Activated CD8-positive, alpha-beta memory T cell treated with anti-CD3 and anti-CD28 coated beads for 36 hours (primary cell): ENCODE results near the gene MLLT3. TPM values are rescaled to one million over a fixed set of nuclear protein-coding genes. Genes with fewer than 3 reads are reported as not detected.

Source experiments
- CTCF ChIA-PET: fragments of 350-600 bp; sonication (Branson Sonifier 250); formaldehyde crosslinking; loops from one replicate; lab custom pipeline; 2021; ENCODE audit warnings: antibody characterized with exemption; lab: Charles Lee
- POLR2A ChIA-PET: fragments of 350-600 bp; sonication (Branson Sonifier 250); formaldehyde crosslinking; loops from one replicate; lab custom pipeline; 2021; ENCODE audit warnings: antibody characterized with exemption; lab: Charles Lee
- total RNA-seq, 2 experiments: library from RNA; stranded (reverse); gene quantifications; one replicate each; pipeline ENCODE4 v1.2.3, GENCODE V29; 2021

Gene MLLT3
- total RNA-seq, 2 experiments from 2014 or later = 41.5 to 41.8 TPM

DNA sequence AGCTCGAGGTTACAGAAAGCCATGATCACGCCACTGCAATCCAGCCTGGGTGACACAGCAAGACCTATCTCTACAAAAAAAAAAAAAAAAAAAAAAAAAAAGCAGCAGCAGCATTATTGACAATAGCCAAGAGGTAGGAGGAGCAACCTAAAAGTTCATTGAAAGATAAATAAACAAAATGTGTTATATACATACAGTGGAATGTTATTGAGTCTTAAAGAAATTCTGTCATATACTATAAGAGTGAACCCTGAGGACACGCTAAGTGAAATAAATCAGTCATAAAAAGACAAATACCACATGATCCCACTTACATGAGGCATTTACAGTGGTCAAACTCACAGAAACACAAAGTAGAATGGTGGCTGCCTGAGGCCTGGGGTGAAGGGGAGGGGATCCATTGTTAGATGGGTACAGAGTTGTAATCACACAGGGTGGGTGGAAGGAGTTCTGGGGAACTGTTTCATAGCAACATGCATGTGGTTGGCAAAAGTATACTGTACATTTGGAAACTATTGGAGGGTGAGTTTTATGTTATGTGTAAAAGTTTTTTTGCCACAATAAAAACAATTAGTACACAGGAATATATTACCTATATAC is 77.2 kb downstream of the MLLT3 start:
- CTCF ChIA-PET = interaction anchor here (1.1 kb wide), 1 partner anchor 21 kb away, joined by 6 read pairs; no protein-coding TSS in a partner anchor
- POLR2A ChIA-PET = no interaction called here

GRCh38 chr9:20540169-20540863 is 82.0 kb downstream of the MLLT3 start:
- ChIA-PET CTCF (no interaction called here), POLR2A (no interaction called here)

- ChIA-PET POLR2A (no interaction called here), CTCF (no interaction called here)
Observed at GRCh38 chr9:20538956-20539355, 83.3 kb downstream of the MLLT3 start.

DNA sequence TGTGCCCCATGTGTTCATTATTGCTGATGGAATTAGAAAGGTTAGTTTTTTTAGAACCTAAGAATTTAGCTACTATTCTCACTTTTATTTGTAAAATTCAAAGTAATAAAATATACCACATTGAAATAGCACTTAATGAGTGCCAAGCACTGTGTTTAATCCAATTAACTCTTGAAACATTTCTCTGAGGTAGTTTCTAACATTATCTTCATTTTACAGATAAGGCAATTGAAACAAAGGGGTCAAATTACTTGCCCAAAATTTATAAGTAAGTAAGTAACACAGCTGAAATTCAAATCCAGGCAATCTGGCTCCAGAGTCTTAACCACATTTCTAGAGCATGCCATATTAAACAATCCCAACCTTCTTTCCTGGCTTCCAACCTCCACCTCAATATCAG is 84.2 kb downstream of the MLLT3 start:
- POLR2A ChIA-PET = no interaction called here
- CTCF ChIA-PET = no interaction called here

- ChIA-PET CTCF (no interaction called here), POLR2A (no interaction called here)
Observed at GRCh38 chr9:20537294-20537693, 85.0 kb downstream of the MLLT3 start.

DNA sequence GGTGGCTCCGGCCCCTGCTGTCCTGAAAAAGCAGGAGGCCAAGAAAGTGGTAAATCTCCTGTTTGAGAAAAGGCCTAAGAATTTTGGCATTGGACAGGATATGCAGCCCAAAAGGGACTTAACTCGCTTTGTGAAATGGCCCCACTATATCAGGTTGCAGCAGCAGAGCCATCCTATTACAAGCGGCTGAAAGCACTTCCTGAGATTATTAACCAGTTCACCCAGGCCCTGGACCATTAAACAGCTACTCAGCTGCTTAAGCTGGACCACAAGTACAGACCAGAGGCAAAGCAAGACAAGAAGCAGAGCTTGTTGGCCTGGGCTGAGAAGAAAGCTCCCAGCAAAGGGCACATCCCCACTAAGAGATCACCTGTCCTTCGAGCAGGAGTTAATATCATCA is 89.7 kb downstream of the MLLT3 start:
- POLR2A ChIA-PET = no interaction called here
- CTCF ChIA-PET = no interaction called here

DNA sequence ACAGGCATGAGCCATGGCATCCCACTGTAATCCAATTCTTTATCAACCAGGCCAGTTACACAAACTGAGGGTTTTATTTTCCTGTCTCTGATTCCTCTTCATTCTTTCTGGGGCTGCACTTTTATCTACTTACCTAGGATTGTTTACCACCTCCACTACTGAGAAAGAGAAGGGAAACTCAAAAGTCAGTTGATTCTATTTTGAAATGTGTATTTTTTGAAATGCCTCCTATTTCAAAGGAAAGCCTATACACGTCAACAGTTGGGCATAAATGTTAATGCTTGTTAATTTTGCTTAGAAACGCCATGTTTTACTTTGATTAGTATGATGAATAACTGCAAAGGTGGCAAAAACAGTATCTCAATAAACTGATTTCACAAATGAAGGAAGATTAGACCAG is 92.5 kb downstream of the MLLT3 start:
- CTCF ChIA-PET = no interaction called here
- POLR2A ChIA-PET = no interaction called here

DNA sequence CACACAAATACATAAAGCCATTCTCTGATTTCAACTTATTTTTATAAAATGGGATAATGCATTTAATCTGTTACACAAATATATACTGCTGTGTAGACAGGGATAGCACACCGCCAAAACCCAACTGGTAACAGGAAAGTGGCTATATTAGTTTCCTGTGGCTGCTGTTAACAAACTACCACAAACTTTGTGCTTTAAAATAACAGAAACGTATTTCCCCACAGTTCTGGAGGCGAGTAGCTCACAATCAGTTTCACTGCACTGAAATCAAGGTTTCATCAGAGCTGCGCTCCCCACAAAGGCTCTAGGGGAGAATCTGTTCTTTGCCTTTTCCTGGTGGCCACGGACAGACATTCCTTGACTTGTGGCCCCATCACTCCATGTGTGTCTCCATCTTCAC is 94.0 kb downstream of the MLLT3 start:
- ChIA-PET POLR2A (no interaction called here), CTCF (no interaction called here)

DNA sequence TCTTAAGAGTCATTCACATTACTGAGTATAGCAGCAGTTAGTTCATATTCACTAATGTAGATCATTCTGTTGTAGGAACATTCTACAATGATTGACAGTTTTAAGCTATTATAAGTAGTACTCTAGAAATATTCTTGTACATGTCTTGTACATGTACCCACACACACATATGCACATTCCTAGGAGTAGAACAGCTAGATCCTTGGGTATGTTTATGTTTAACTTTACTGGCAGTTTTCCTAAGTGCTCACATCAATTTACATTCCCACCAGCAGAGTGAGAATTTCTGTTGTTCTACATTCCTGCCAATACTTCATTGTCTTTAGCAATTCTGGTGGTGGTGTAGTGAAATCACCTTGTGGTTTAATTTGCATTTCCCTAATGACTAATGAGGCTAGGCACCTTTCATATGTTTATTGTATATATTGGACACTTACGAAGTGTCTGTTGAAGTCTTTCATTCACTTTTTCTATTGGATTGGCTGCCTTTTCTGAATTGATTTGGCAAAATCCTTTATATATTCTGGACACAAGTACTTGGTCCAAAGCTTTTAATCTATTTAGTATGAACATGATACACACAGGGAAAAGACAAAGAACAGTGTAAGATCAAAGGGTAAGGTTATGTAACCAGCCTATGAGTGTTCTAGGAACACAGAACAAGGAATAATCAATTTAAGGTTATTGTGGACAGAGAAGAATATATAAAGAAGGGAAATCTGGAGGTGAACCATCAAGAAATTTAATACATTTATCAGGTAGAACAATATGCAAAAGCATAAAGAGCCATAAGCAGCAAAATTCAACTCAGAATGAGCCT is 95.6 kb downstream of the MLLT3 start:
- POLR2A ChIA-PET = no interaction called here

DNA sequence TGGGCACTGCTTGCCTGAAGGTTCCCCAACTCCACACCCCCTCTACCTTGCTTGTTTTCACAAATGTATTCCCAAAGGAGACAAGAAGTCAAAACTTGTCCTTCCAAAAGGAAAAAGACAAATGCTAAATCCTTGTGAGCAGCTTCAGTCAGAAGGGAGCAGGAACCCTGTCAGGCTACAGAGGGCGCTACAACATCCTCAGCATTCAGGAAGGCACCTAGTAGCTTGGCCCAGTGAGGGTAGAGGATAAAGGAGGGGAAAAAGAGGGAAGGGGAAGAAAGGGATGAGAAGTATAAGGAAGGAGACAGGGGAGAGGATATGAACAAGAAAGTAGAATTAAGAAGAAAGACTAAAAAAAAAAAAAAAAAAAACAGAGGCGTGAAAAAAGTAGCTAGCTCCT is 97.5 kb downstream of the MLLT3 start:
- POLR2A ChIA-PET = interaction anchor here (0.6 kb wide), 1 partner anchor 97 kb away, joined by 3 read pairs; no protein-coding TSS in a partner anchor
- CTCF ChIA-PET = interaction anchor here (0.7 to 0.8 kb wide), 3 partner anchors 18 to 86 kb away, joined by 3 to 6 read pairs (median 4); no protein-coding TSS in a partner anchor

More for the DNA sequence above, 95.6 kb downstream of the MLLT3 start:
- CTCF ChIA-PET = interaction anchor here (0.6 kb wide), 1 partner anchor 19 kb away, joined by 3 read pairs; no protein-coding TSS in a partner anchor

DNA sequence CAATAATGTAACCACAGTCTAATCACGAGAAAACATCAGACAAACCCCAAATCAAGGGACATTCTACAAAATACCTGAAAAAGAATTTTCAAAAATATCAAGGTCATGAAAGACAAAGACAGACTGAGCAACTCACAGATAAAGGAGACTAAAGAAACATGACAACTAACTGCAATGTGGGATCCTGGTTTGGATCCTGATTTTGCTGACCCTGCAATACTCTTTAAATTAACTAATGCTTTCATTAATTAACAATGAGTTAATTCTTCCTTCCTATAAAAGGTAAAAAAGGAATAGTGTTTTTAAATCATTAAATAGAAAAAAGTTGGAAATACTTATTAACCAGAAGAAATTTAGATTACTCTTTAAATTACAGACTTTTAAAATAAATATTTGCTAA is 103.6 kb downstream of the MLLT3 start:
- ChIA-PET POLR2A (no interaction called here), CTCF (no interaction called here)

- ChIA-PET CTCF (no interaction called here), POLR2A (no interaction called here)
Observed at GRCh38 chr9:20513126-20513913, 109.0 kb downstream of the MLLT3 start.

DNA sequence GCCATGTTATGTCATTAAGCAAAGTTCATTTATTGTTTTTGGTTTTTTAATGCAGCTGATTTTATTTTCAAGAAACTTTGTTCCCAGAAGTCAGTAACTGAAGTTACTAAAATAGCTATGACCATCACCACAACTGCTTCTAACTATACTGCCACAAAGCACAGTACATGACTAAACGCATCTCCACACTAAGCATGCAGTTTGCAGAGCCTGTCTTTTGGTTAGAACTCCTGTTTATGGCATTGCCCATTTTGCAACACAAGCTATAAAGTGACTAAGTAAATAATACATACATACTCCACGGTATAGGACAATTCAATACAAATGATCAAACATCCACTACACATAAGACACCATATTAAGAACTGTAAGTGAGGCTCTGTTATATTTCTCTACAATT is 109.7 kb downstream of the MLLT3 start:
- POLR2A ChIA-PET = no interaction called here
- CTCF ChIA-PET = no interaction called here

DNA sequence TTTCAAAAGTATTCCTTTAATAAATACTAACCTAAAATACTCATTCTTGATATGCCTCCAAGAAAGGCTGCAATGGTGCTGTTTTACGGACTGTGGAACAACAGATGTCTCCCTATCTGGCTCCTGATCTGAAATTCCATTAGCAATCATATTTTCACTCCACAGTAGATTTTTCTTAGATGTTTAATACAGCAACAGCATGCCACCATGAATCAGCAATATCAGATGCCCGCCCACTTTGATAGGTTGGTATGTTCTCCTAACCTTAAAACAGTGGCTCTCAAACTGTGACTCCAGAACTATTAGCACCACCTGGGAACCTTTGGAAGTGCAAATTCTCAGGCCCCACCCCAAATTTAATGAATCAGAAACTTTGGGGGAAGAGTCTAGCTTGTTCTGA is 110.2 kb downstream of the MLLT3 start:
- POLR2A ChIA-PET = no interaction called here
- CTCF ChIA-PET = no interaction called here

GRCh38 chr9:20511686-20512085 is 110.6 kb downstream of the MLLT3 start:
- POLR2A ChIA-PET = no interaction called here
- CTCF ChIA-PET = no interaction called here

GRCh38 chr9:20509466-20509865 is 112.8 kb downstream of the MLLT3 start:
- ChIA-PET POLR2A (no interaction called here), CTCF (no interaction called here)

DNA sequence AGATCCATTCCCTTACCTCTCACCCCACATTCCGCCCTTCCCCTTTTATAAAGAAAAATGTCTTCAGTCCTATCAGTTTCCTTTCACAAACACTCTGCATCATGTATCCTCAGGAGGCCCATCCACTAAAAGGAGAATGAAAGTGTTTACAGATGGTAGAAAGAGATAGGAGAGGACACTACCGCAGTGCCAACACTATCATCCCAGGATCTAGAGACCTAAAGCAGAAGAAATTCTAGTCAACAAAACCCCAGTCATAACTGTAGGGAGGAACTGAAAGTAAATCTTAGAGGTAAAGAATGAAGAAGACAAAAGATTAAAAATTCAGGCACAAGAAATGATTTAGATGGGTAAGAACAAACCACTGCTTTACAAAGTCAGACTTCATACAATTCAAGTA is 114.1 kb downstream of the MLLT3 start:
- CTCF ChIA-PET = no interaction called here
- POLR2A ChIA-PET = no interaction called here

- CTCF ChIA-PET = no interaction called here
- POLR2A ChIA-PET = no interaction called here
Observed at GRCh38 chr9:20507431-20507830, 114.9 kb downstream of the MLLT3 start.

DNA sequence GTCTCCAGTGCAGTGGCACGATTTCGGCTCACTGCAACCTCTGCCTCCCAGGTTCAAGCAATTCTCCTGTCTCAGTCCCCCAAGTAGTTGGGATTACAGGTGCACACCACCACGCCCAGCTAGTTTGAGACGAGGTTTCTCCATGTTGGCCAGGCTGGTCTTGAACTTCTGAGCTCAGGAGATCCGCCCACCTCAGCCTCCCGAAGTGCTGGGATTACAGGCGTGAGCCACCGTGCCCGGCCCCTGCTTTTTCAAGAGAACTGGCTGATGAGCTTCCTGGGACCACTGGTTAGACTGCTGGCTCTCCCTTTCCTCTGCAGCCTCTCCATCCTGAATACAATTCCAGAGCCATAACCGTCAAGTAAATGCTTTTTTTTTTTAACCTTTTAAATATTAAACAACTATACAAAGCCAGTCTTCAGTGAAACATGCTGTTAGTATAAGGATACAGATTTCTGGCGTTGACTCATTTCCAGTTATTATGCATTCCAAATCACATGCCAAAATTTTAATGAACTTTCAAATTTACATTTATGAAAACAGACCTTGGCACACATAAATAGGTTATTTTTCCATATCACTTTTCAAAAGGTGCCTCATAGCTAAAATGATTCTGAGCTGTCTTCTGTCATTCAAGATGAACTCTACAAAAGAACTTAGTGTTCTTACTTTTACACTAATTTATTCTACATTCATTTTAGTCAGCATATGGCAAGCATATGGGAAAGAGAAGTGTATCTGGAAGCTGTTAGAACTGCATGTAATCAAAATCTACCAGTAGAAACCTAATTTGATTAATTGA is 116.0 kb downstream of the MLLT3 start:
- ChIA-PET CTCF (interaction anchor here (0.8 kb wide), 1 partner anchor 28 kb away, joined by 3 read pairs; no protein-coding TSS in a partner anchor), POLR2A (no interaction called here)
